HG03457 (cell line): ENCODE measurements around the gene SYTL4.

Source experiments
- ATAC-seq: cut with Tn5 transposase; IDR thresholded peaks from one replicate; pipeline ENCODE4 v1.9.1; 2021; ENCODE audit warnings: moderate number of reproducible peaks; ENCODE audit not compliant: unreplicated experiment

The SYTL4 gene

GRCh38 chrX:100695991-100696390 lies 35.9 kb downstream of the SYTL4 start:
- no peak for ATAC-seq

GRCh38 chrX:100695302-100695701 lies 36.6 kb downstream of the SYTL4 start:
- no peak for ATAC-seq

GRCh38 chrX:100687546-100687945 lies 44.4 kb downstream of the SYTL4 start:
- ATAC-seq: no peak

- ATAC-seq: no peak
Observed at GRCh38 chrX:100687128-100687527, 44.8 kb downstream of the SYTL4 start.

GRCh38 chrX:100685997-100686305 lies 46.0 kb downstream of the SYTL4 start:
- ATAC-seq: no peak

GRCh38 chrX:100685284-100685996 lies 46.5 kb downstream of the SYTL4 start:
- ATAC-seq: no peak

GRCh38 chrX:100682939-100683338 lies 49.0 kb downstream of the SYTL4 start:
- ATAC-seq: no peak

- no peak for ATAC-seq
Observed at GRCh38 chrX:100681599-100681998, 50.3 kb downstream of the SYTL4 start.

- no peak for ATAC-seq
Observed at GRCh38 chrX:100680756-100681155, 51.2 kb downstream of the SYTL4 start.

- no peak for ATAC-seq
Observed at GRCh38 chrX:100677611-100678181, 54.2 kb downstream of the SYTL4 start.

GRCh38 chrX:100674705-100675104 lies 57.2 kb downstream of the SYTL4 start:
- peak; percentile 67 for ATAC-seq

- ATAC-seq: no peak
Observed at GRCh38 chrX:100673397-100673953, 58.4 kb downstream of the SYTL4 start.

GRCh38 chrX:100672966-100673365 lies 59.0 kb downstream of the SYTL4 start:
- no peak for ATAC-seq

GRCh38 chrX:100663642-100664041 lies 68.3 kb downstream of the SYTL4 start:
- ATAC-seq: no peak

- no peak for ATAC-seq
Observed at GRCh38 chrX:100662796-100663195, 69.1 kb downstream of the SYTL4 start.

- no peak for ATAC-seq
Observed at GRCh38 chrX:100662170-100662569, 69.8 kb downstream of the SYTL4 start.

GRCh38 chrX:100659431-100660137 lies 72.3 kb downstream of the SYTL4 start:
- ATAC-seq: no peak

- ATAC-seq: no peak
Observed at GRCh38 chrX:100658941-100659381, 73.0 kb downstream of the SYTL4 start.

- ATAC-seq: no peak
Observed at GRCh38 chrX:100654261-100654660, 77.7 kb downstream of the SYTL4 start.

GRCh38 chrX:100652266-100652665 lies 79.7 kb downstream of the SYTL4 start:
- no peak for ATAC-seq

- no peak for ATAC-seq
Observed at GRCh38 chrX:100650841-100651240, 81.1 kb downstream of the SYTL4 start.
